Smooth muscle cell (in vitro differentiated cells): ENCODE data around the gene CELF4. TPM values are rescaled to one million over a fixed set of nuclear protein-coding genes. Genes with fewer than 3 reads are reported as not detected.
A peak's percentile ranks its signal among the peaks of the same experiment; 100 is the strongest.

Source experiments
- DNase-seq: peaks from one replicate; lab custom pipeline; 2025; ENCODE audit not compliant: unreplicated experiment; lab: John Stamatoyannopoulos, UW
- H2AFZ ChIP-seq: fragments of 200-600 bp; sonication (generic); 2 replicates; pipeline ENCODE4 v1.6.0; 2016; ENCODE audit warnings: antibody characterized with exemption, low read depth, mild to moderate bottlenecking
- H3F3A ChIP-seq: fragments of 200-600 bp; sonication (generic); 2 replicates; pipeline ENCODE4 v1.6.0; 2017; ENCODE audit warnings: antibody characterized with exemption, low read depth
- H3K27ac ChIP-seq: fragments of 200-600 bp; sonication (generic); 2 replicates; pipeline ENCODE4 v1.5.1; 2016; ENCODE audit warnings: low read depth, mild to moderate bottlenecking
- H3K27me3 ChIP-seq: fragments of 200-600 bp; sonication (generic); 2 replicates; pipeline ENCODE4 v1.6.1; 2016; ENCODE audit warnings: low read depth, mild to moderate bottlenecking
- H3K36me3 ChIP-seq: fragments of 200-600 bp; sonication (generic); 2 replicates; pipeline ENCODE4 v1.5.1; 2016; ENCODE audit warnings: low read depth
- H3K4me1 ChIP-seq: fragments of 200-600 bp; sonication (generic); 2 replicates; pipeline ENCODE4 v1.5.1; 2016; ENCODE audit warnings: low read depth
- H3K4me2 ChIP-seq: fragments of 200-600 bp; sonication (generic); 2 replicates; pipeline ENCODE4 v1.6.0; 2016; ENCODE audit warnings: mild to moderate bottlenecking
- H3K4me3 ChIP-seq: fragments of 200-600 bp; sonication (generic); 2 replicates; pipeline ENCODE4 v1.5.1; 2016; ENCODE audit warnings: mild to moderate bottlenecking
- H3K79me2 ChIP-seq: fragments of 200-600 bp; sonication (generic); 2 replicates; pipeline ENCODE4 v1.6.0; 2016; ENCODE audit warnings: low read depth, mild to moderate bottlenecking
- H3K9ac ChIP-seq: fragments of 200-600 bp; sonication (generic); 2 replicates; pipeline ENCODE4 v1.6.0; 2016; ENCODE audit warnings: low read depth
- H3K9me3 ChIP-seq: fragments of 200-600 bp; sonication (generic); replicated peaks from 2 replicates; pipeline ENCODE4 v1.5.1; 2016; ENCODE audit warnings: low read depth
- H4K20me1 ChIP-seq: fragments of 200-600 bp; sonication (generic); 2 replicates; pipeline ENCODE4 v1.6.0; 2016; ENCODE audit warnings: low read depth
- WGBS: methylation state at CpG from one replicate; pipeline ENCODE4 v1.1.7; 2016; ENCODE audit warnings: low lambda C conversion rate; 5-methylcytosine and 5-hydroxymethylcytosine counted together
- polyA plus RNA-seq: library from polyadenylated mRNA; unstranded; fragments of >200 nt; fragmentation: Nextera tagmentation; extraction: Ambion mirVana; gene quantifications from 2 replicates; pipeline ENCODE4 v1.2.1, GENCODE V29; 2016
- total RNA-seq: library from RNA; depleted of rRNA; stranded (reverse); fragments of >200 nt; gene quantifications from 2 replicates; pipeline ENCODE4 v1.2.3, GENCODE V29; 2014
- TF ChIP-seq, protein P1 (sequence below): fragments of 200-600 bp; sonication (generic); IDR thresholded peaks from 2 replicates; pipeline ENCODE4 v1.5.1; 2017; ENCODE audit warnings: borderline replicate concordance, mild to moderate bottlenecking, antibody characterized with exemption; ENCODE audit not compliant: insufficient read depth, poor library complexity, severe bottlenecking

Gene CELF4
- total and polyA plus RNA-seq, 2 experiments from 2014 or later, result 0.40 TPM; not detected in 1

- Histone ChIP-seq H3K4me1 (peaks cover 13% of the 10 kb centered on the region), H4K20me1 (no peaks in the 10 kb centered on the region), H3K9ac (no peak overlapping the region), H3K36me3 (no peaks in the 10 kb centered on the region), H2AFZ (no peak overlapping the region), H3K79me2 (no peaks in the 10 kb centered on the region), H3K4me3 (no peak overlapping the region), H3K27ac (no peak overlapping the region), H3K4me2 (peak overlapping the region; percentile 7), H3K27me3 (no peaks in the 10 kb centered on the region), H3F3A (no peaks in the 10 kb centered on the region), H3K9me3 (no peaks in the 10 kb centered on the region)
- no peak for DNase-seq
- WGBS, result 66% methylated on average over 4 of the region's 4 CpGs
- TF ChIP-seq, protein P1, sequence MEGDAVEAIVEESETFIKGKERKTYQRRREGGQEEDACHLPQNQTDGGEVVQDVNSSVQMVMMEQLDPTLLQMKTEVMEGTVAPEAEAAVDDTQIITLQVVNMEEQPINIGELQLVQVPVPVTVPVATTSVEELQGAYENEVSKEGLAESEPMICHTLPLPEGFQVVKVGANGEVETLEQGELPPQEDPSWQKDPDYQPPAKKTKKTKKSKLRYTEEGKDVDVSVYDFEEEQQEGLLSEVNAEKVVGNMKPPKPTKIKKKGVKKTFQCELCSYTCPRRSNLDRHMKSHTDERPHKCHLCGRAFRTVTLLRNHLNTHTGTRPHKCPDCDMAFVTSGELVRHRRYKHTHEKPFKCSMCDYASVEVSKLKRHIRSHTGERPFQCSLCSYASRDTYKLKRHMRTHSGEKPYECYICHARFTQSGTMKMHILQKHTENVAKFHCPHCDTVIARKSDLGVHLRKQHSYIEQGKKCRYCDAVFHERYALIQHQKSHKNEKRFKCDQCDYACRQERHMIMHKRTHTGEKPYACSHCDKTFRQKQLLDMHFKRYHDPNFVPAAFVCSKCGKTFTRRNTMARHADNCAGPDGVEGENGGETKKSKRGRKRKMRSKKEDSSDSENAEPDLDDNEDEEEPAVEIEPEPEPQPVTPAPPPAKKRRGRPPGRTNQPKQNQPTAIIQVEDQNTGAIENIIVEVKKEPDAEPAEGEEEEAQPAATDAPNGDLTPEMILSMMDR, result no peak
Measured at GRCh38 chr18:37452682-37453385, 112.8 kb downstream of the CELF4 start.

GRCh38 chr18:37452015-37452414, 113.6 kb downstream of the CELF4 start:
- 90% methylated on average over 6 of the region's 6 CpGs for WGBS

DNA sequence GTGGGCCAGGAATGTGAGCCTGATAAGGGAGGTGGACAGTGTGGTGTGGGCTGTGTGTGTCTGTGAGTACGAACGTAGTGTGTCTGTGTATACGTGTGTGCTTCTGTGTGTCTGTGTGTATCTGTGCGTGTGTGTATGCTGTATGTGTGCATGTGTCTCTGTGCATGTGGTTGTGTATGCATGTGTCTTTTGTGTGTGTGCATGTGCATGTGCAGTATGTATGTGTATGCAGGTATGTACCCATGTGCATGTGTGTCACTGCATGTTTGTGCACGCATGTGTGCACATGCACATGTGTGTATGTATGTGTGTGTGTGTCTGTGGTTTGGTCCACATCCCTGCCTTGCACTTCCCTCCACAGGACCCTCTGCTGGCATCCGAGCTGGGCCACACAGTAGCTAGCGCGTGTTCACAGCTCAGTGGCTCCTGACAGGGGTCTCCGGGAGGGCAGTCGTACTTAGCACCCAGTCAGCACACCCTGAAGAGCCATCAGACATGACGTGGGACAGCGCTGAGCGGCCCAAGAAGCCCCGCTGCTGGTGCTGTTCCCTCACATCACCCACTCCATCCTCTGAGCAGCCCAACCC, 114.3 kb downstream of the CELF4 start:
- Histone ChIP-seq H3K4me1 (peaks cover 9% of the 10 kb centered on the region), H4K20me1 (no peaks in the 10 kb centered on the region), H3K79me2 (no peaks in the 10 kb centered on the region), H2AFZ (no peak overlapping the region), H3K27ac (no peak overlapping the region), H3K4me3 (no peak overlapping the region), H3F3A (no peaks in the 10 kb centered on the region), H3K9ac (no peak overlapping the region), H3K27me3 (no peaks in the 10 kb centered on the region), H3K36me3 (no peaks in the 10 kb centered on the region), H3K9me3 (no peaks in the 10 kb centered on the region), H3K4me2 (no peak overlapping the region)
- no peak for DNase-seq
- TF ChIP-seq, protein P1, result no peak
- 94% methylated on average over 14 of the region's 14 CpGs for WGBS

More at GRCh38 chr18:37452015-37452414, 113.6 kb downstream of the CELF4 start:
- Histone ChIP-seq H3K4me3 (no peak overlapping the region), H3K79me2 (no peaks in the 10 kb centered on the region), H4K20me1 (no peaks in the 10 kb centered on the region), H3K4me1 (peaks cover 9% of the 10 kb centered on the region), H2AFZ (no peak overlapping the region), H3K9ac (no peak overlapping the region), H3K27ac (no peak overlapping the region), H3K4me2 (no peak overlapping the region), H3K27me3 (no peaks in the 10 kb centered on the region), H3K9me3 (no peaks in the 10 kb centered on the region), H3K36me3 (no peaks in the 10 kb centered on the region), H3F3A (no peaks in the 10 kb centered on the region)
- TF ChIP-seq, protein P1, result no peak
- DNase-seq, result no peak
